ENCODE data around the gene LTB4R2. TPM values are rescaled to one million over a fixed set of nuclear protein-coding genes. Genes with fewer than 3 reads are reported as not detected.

The LTB4R2 gene
- total and polyA plus RNA-seq, 2 donors (not counting 1 experiment from before 2014, with no cell fraction given): 10.7 to 11.7 TPM

GRCh38 chr14:24334431-24335291 lies 24.7 kb downstream of the LTB4R2 start, which contains the start of gene ADCY4:
ADCY4 (minus strand) TSS chr14:24335071; CDS start chr14:24334652, 419 bp downstream.
- DNase-seq: peak; percentile 61
- H3K4me1 Mint-ChIP-seq: peaks cover 48% of the 10 kb centered on the region
- H3K4me2 ChIP-seq (replicated peaks; ENCODE audit: low read depth, low read length, poor library complexity, severe bottlenecking): peak within 1 kb of the TSS; percentile 88
- peaks cover 17% of the 10 kb centered on the region for H3K27me3 Mint-ChIP-seq
- H3K36me3 ChIP-seq (replicated peaks in 1 of 2; ENCODE audit: control extremely low read depth in 1 of 2, control insufficient read depth in 1 of 2, extremely low read depth in 1 of 2, insufficient read depth in 2 of 2, low read length in 1 of 2): peaks cover 0 to 24% of the 10 kb centered on the region in 2 experiments
- H4K20me1 ChIP-seq (ENCODE audit: control insufficient read depth, insufficient read depth, low read length, poor library complexity, severe bottlenecking): peaks cover 25% of the 10 kb centered on the region
- POLR2A ChIA-PET: interaction anchor here (0.8 to 3.5 kb wide), 3 partner anchors 31 to 102 kb away, joined by 3 to 42 read pairs (median 20); partner anchors contain the start of genes CBLN3 and KHNYN
- WGBS (ENCODE audit: insufficient coverage): 3% methylated on average over 56 of the region's 65 CpGs
- H3K79me2 ChIP-seq (ENCODE audit: control insufficient read depth, insufficient read depth, low read length): peaks cover 15% of the 10 kb centered on the region
- H3K9me3 ChIP-seq (ENCODE audit: control extremely low read depth in 1 of 3, control insufficient read depth in 2 of 3, insufficient read depth in 1 of 3, low read length in 2 of 3): peaks cover 0 to 9% (median 0%) of the 10 kb centered on the region in 3 donors
- ATAC-seq (ENCODE audit: low read depth): no peak
- no peak within 1 kb of the TSS for H3K27ac ChIP-seq (ENCODE audit: low read length in 2 of 2)
- intact Hi-C loops (cut with micrococcal nuclease): loop anchor here (10.0 kb wide), 1 partner anchor 340 kb away; no protein-coding TSS in a partner anchor
- peak within 1 kb of the TSS in 3 of 5 experiments; percentile 41 to 60 (median 43) for H3K4me3 ChIP-seq (ENCODE audit: control extremely low read depth in 1 of 5, extremely low read depth in 1 of 5, insufficient read depth in 1 of 5, low read depth in 2 of 5, low read length in 4 of 5)
- CTCF ChIA-PET: interaction anchor here (1.5 to 16.1 kb wide), 10 partner anchors 11 to 227 kb away, joined by 5 to 650 read pairs (median 22); partner anchors contain the start of genes CBLN3, KHNYN, NYNRIN and TINF2
- peak within 1 kb of the TSS; percentile 19 for H2AFZ ChIP-seq (ENCODE audit: insufficient read depth, low read depth, low read length, poor library complexity, severe bottlenecking)
- no peaks in the 10 kb centered on the region for H3K9me3 Mint-ChIP-seq (ENCODE audit: insufficient read depth)
- H3K4me1 ChIP-seq (ENCODE audit: control insufficient read depth in 2 of 2, insufficient read depth in 2 of 2, low read length in 2 of 2): peaks cover 49 to 54% of the 10 kb centered on the region in 2 donors
- no peak within 1 kb of the TSS for H3K27ac Mint-ChIP-seq
- peaks cover 0 to 33% (median 19%) of the 10 kb centered on the region in 4 experiments for H3K27me3 ChIP-seq (replicated peaks in 1 of 4; ENCODE audit: control extremely low read depth in 1 of 4, control insufficient read depth in 3 of 4, insufficient read depth in 4 of 4, low read length in 3 of 4)
- H3K9ac ChIP-seq (ENCODE audit: low read length): peak within 1 kb of the TSS; percentile 51
- peak; percentile 79 for TF ChIP-seq EZH2 (IDR thresholded peaks at IDR 0.05; ENCODE audit: borderline replicate concordance, insufficient read depth, low read depth, low read length, poor library complexity, severe bottlenecking)
- no peak for TF ChIP-seq CTCF (IDR thresholded peaks at IDR 0.05)
- peak within 1 kb of the TSS; percentile 69 for H3K4me3 Mint-ChIP-seq

All from B cell (primary cell).